Epithelial cell of proximal tubule (primary cell): ENCODE measurements around the gene ST8SIA4. TPM values are rescaled to one million over a fixed set of nuclear protein-coding genes. Genes with fewer than 3 reads are reported as not detected.

Experiments used
- DNase-seq: peaks from one replicate; pipeline ENCODE4 v3.0.0-alpha.2; 2011; ENCODE audit warnings: low read depth
- H3K4me3 ChIP-seq: 2 replicates; pipeline ENCODE4 v1.5.1; 2011; ENCODE audit warnings: low read depth, mild to moderate bottlenecking, low read length
- CTCF ChIP-seq: conservative IDR thresholded peaks from 2 replicates; pipeline ENCODE4 v1.5.1; 2012; ENCODE audit warnings: low read depth, mild to moderate bottlenecking, low read length
- total RNA-seq: library from RNA; depleted of rRNA; stranded (reverse); fragments of >200 nt; gene quantifications from 2 replicates; pipeline ENCODE4 v1.2.3, GENCODE V29; 2015

The ST8SIA4 gene
- total RNA-seq, 1 donor from 2014 or later, result 0.12 TPM

GRCh38 chr5:100902440-100903038 is 543 bp downstream of the ST8SIA4 start:
- peak overlapping the region; percentile 63 for H3K4me3 ChIP-seq
- no peak for TF ChIP-seq CTCF
- DNase-seq, result no peak

- peak overlapping the region; percentile 63 for H3K4me3 ChIP-seq
- no peak for TF ChIP-seq CTCF
- DNase-seq, result no peak
Observed at GRCh38 chr5:100901821-100902341, 1.2 kb downstream of the ST8SIA4 start.

GRCh38 chr5:100900796-100901781 is 2.0 kb downstream of the ST8SIA4 start:
- no peak for TF ChIP-seq CTCF
- peak overlapping the region; percentile 63 for H3K4me3 ChIP-seq
- no peak for DNase-seq

- no peak for DNase-seq
- peak overlapping the region; percentile 63 for H3K4me3 ChIP-seq
- peak; percentile 42 for TF ChIP-seq CTCF
Observed at GRCh38 chr5:100900142-100900795, 2.8 kb downstream of the ST8SIA4 start.

GRCh38 chr5:100899675-100900074 is 3.4 kb downstream of the ST8SIA4 start:
- TF ChIP-seq CTCF, result no peak
- no peak for DNase-seq
- H3K4me3 ChIP-seq, result no peak overlapping the region

GRCh38 chr5:100898504-100899346 is 4.4 kb downstream of the ST8SIA4 start:
- DNase-seq, result no peak
- TF ChIP-seq CTCF, result no peak
- H3K4me3 ChIP-seq, result no peak overlapping the region
